HCT116 (cell line): ENCODE results near the gene ASB6. TPM values are rescaled to one million over a fixed set of nuclear protein-coding genes. Genes with fewer than 3 reads are reported as not detected.

Source experiments
- ATAC-seq: fragments of 200-7000 bp; cut with Tn5 transposase; 2 replicates; pipeline ENCODE4 v1.9.1; 2020; ENCODE audit warnings: mild to moderate bottlenecking, moderate library complexity
- BruUV-seq: library from RNA; stranded (reverse); fragments of 400-500 nt; replicated peaks from 2 replicates; lab custom pipeline; 2021; lab: Mats Ljungman, UMichigan
- CTCF ChIA-PET: fragments of 300-600 bp; sonication (Branson Sonifier 250); formaldehyde crosslinking; loops from one replicate; lab custom pipeline; 2021; ENCODE audit warnings: antibody characterized with exemption; lab: Charles Lee
- POLR2A ChIA-PET: fragments of 300-600, 350-600 bp; sonication (Branson Sonifier 250); formaldehyde crosslinking; loops from one replicate; lab custom pipeline; 2021; ENCODE audit warnings: antibody characterized with exemption; lab: Charles Lee
- RAD21 ChIA-PET, 2 experiments: fragments of 300-600 bp; sonication (Branson Sonifier 250); formaldehyde crosslinking; loops; one replicate each; lab custom pipeline; 2023; ENCODE audit warnings: low total read pairs in 2 of 2; ENCODE audit not compliant: uncharacterized antibody in 2 of 2, unreplicated experiment in 2 of 2, low non-redundant PET in 1 of 2; lab: Charles Lee
- DNase-seq: peaks from one replicate; pipeline ENCODE4 v3.0.0-alpha.2; 2010; ENCODE audit warnings: low read depth, low spot score
- H2AFZ ChIP-seq: fragments of 200-600 bp; shearing (Covaris generic), sonication (generic); 2 replicates; pipeline ENCODE4 v1.6.1; 2017; ENCODE audit warnings: low read depth, mixed run types, mixed read lengths, antibody characterized with exemption, low read length; ENCODE audit not compliant: poor library complexity, severe bottlenecking
- H3K27ac ChIP-seq: 2 replicates; pipeline ENCODE4 v1.5.1; 2012; ENCODE audit warnings: low read depth, low read length
- H3K27me3 ChIP-seq: fragments of 200-600 bp; sonication (generic); 2 replicates; pipeline ENCODE4 v1.6.1; 2016; ENCODE audit warnings: mixed run types, low read length, mixed read lengths; ENCODE audit not compliant: insufficient read depth
- H3K36me3 ChIP-seq, 2 experiments: fragments of 200-500 bp in 1 of 2; fragments of 200-600 bp in 1 of 2; sonication (Bioruptor generic) in 1 of 2; sonication (generic) in 1 of 2; 2 replicates each; pipeline versions ENCODE4 v1.5.1 to v1.6.1; 2014 to 2016; ENCODE audit warnings: low read length in 2 of 2, inconsistent platforms in 1 of 2, mixed read lengths in 1 of 2, mixed run types in 1 of 2; ENCODE audit not compliant: insufficient read depth in 2 of 2, control insufficient read depth in 1 of 2
- H3K4me1 ChIP-seq, 2 experiments: fragments of 200-600 bp in 1 of 2; sonication (generic) in 1 of 2; 2 replicates each; pipeline versions ENCODE4 v1.5.1 to v1.6.1; 2012 to 2017; ENCODE audit warnings: low read length in 2 of 2, inconsistent platforms in 1 of 2, mild to moderate bottlenecking in 1 of 2, mixed read lengths in 1 of 2, mixed run types in 1 of 2, moderate library complexity in 1 of 2; ENCODE audit not compliant: insufficient read depth in 2 of 2, control insufficient read depth in 1 of 2
- H3K4me2 ChIP-seq: fragments of 200-600 bp; sonication (generic); 2 replicates; pipeline ENCODE4 v1.6.1; 2017; ENCODE audit warnings: mixed run types, low read length, mixed read lengths
- H3K4me3 ChIP-seq, 2 experiments: fragments of 200-600 bp in 1 of 2; sonication (generic) in 1 of 2; replicated peaks in 1 of 2; 2 replicates each; pipeline ENCODE4 v1.5.1; 2011 to 2016; ENCODE audit warnings: low read length in 2 of 2, control low read depth in 1 of 2, low read depth in 1 of 2, mild to moderate bottlenecking in 1 of 2, mixed read lengths in 1 of 2, mixed run types in 1 of 2
- H3K79me2 ChIP-seq: fragments of 200-600 bp; sonication (generic); 2 replicates; pipeline ENCODE4 v1.6.1; 2017; ENCODE audit warnings: mild to moderate bottlenecking, mixed run types, low read length, moderate library complexity, mixed read lengths; ENCODE audit not compliant: insufficient read depth
- H3K9ac ChIP-seq: fragments of 200-600 bp; sonication (generic); 2 replicates; pipeline ENCODE4 v1.6.1; 2016; ENCODE audit warnings: low read length, mixed read lengths
- H3K9me2 ChIP-seq: fragments of 200-600 bp; sonication (generic), shearing (Covaris generic); 2 replicates; pipeline ENCODE4 v1.6.1; 2017; ENCODE audit warnings: mixed run types, mild to moderate bottlenecking, moderate library complexity; ENCODE audit not compliant: insufficient read depth
- H3K9me3 ChIP-seq, 2 experiments: fragments of 200-500 bp in 1 of 2; fragments of 200-600 bp in 1 of 2; sonication (Bioruptor generic) in 1 of 2; sonication (generic) in 1 of 2; 2 replicates each; pipeline ENCODE4 v1.6.1; 2014 to 2017; ENCODE audit warnings: low read length in 2 of 2, mixed read lengths in 2 of 2, inconsistent platforms in 1 of 2, low read depth in 1 of 2, mild to moderate bottlenecking in 1 of 2, mixed run types in 1 of 2, moderate library complexity in 1 of 2; ENCODE audit not compliant: control insufficient read depth in 1 of 2, insufficient read depth in 1 of 2
- H4K20me1 ChIP-seq: fragments of 200-600 bp; sonication (generic), shearing (Covaris generic); 2 replicates; pipeline ENCODE4 v1.6.1; 2017; ENCODE audit warnings: mixed run types, mild to moderate bottlenecking, moderate library complexity; ENCODE audit not compliant: insufficient read depth
- CTCF ChIP-seq, 3 experiments: fragments of 200-600 bp in 1 of 3; sonication (generic) in 1 of 3; IDR thresholded peaks in 2 of 3; conservative IDR thresholded peaks in 1 of 3; 2 replicates each; pipeline ENCODE4 v1.5.1; 2012 to 2017; ENCODE audit warnings: low read depth in 2 of 3, low read length in 2 of 3, antibody characterized with exemption in 1 of 3, borderline replicate concordance in 1 of 3, control low read depth in 1 of 3, mild to moderate bottlenecking in 1 of 3, mixed read lengths in 1 of 3, mixed run types in 1 of 3, moderate library complexity in 1 of 3; ENCODE audit not compliant: insufficient read depth in 1 of 3
- EZH2 ChIP-seq: fragments of 200-600 bp; sonication (generic); IDR thresholded peaks from 2 replicates; pipeline ENCODE4 v1.6.1; 2017; ENCODE audit warnings: antibody characterized with exemption, mixed run types
- EZH2phosphoT487 ChIP-seq: fragments of 200-600 bp; IDR thresholded peaks from 2 replicates; pipeline ENCODE4 v1.6.1; 2018; ENCODE audit warnings: antibody characterized with exemption, borderline replicate concordance
- FOSL1 ChIP-seq: IDR thresholded peaks from 2 replicates; pipeline ENCODE4 v1.6.1; 2012; ENCODE audit warnings: low read depth
- JUND ChIP-seq: IDR thresholded peaks from 2 replicates; pipeline ENCODE4 v1.6.1; 2012
- POLR2AphosphoS5 ChIP-seq: IDR thresholded peaks from 2 replicates; pipeline ENCODE4 v1.6.1; 2011; ENCODE audit warnings: mild to moderate bottlenecking, low read depth, low read length, moderate library complexity
- SRF ChIP-seq: IDR thresholded peaks from 2 replicates; pipeline ENCODE4 v1.6.1; 2012; ENCODE audit warnings: low read depth
- TCF7L2 ChIP-seq: IDR thresholded peaks from 2 replicates; pipeline ENCODE4 v1.7.0; 2011; ENCODE audit warnings: borderline replicate concordance, inconsistent platforms; ENCODE audit not compliant: insufficient read depth, insufficient read length; ENCODE audit errors: extremely low read depth
- ZFX ChIP-seq: fragments of 450-650 bp; IDR thresholded peaks from 2 replicates; pipeline ENCODE4 v1.6.1; 2017
- ZNF274 ChIP-seq: fragments of 200-500 bp; sonication (Bioruptor generic); IDR thresholded peaks from 2 replicates; pipeline ENCODE4 v1.6.1; 2014; ENCODE audit warnings: mild to moderate bottlenecking, low read depth, low read length, inconsistent platforms
- intact Hi-C: fragments of 100-400 bp; cut with micrococcal nuclease; formaldehyde crosslinking; loops from 2 replicates; pipeline ENCODE4 v1.10.0; 2022
- total RNA-seq: library from RNA; stranded (reverse); gene quantifications from one replicate; pipeline ENCODE4 v1.2.1, GENCODE V29; 2021; ENCODE audit not compliant: unreplicated experiment
- TF ChIP-seq, protein P1 (sequence below): IDR thresholded peaks from 2 replicates; pipeline ENCODE4 v1.6.1; 2012
- TF ChIP-seq, protein P2 (sequence below): IDR thresholded peaks from 2 replicates; pipeline ENCODE4 v1.6.1; 2012

Gene ASB6
- total RNA-seq, 1 experiment from 2014 or later = 21.6 TPM

DNA sequence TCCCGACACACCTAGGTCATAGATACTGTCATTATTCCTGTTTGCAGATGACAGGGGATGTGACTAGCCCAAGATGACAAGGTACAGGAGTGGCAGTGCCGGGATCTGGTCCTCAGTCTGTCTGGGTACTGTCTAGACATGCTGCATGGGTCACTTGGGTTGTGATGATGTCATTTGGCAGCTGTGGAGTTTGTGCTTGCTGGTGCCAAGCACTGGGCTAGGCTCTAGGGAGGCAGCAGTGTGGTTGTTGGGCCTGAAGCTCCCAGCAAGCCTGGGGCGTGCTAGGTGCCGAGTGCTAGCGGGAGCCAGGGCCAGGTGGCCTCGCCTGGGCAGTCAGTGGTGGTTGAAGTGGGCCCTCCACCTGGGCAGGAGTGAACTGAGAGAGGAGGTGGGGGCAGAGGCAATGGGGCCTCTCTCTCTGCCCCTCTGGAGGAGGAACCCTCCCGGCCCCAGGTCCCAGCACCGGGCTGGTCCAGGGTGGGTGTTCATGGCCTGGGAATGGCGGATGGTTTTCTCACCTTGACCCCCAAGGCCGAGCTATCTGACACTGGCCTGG lies 8.8 kb upstream of the ASB6 start:
- Histone ChIP-seq H3K9me3 (no peaks in the 10 kb centered on the region), H3K9me2 (no peaks in the 10 kb centered on the region), H3K4me3 (no peak overlapping the region), H3K4me1 (no peaks in the 10 kb centered on the region), H2AFZ (no peak overlapping the region), H4K20me1 (no peaks in the 10 kb centered on the region), H3K4me2 (no peak overlapping the region), H3K36me3 (no peaks in the 10 kb centered on the region), H3K27ac (no peak overlapping the region), H3K9ac (no peak overlapping the region), H3K79me2 (no peaks in the 10 kb centered on the region), H3K27me3 (no peaks in the 10 kb centered on the region)
- no peak; the same call in 1 of the 2 replicates for ATAC-seq
- POLR2A ChIA-PET = no interaction called here
- TF ChIP-seq SRF (no peak), EZH2 (no peak), FOSL1 (no peak), EZH2phosphoT487 (no peak)
- TF ChIP-seq, protein P1, sequence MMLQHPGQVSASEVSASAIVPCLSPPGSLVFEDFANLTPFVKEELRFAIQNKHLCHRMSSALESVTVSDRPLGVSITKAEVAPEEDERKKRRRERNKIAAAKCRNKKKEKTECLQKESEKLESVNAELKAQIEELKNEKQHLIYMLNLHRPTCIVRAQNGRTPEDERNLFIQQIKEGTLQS = no peak
- TF ChIP-seq, protein P2, sequence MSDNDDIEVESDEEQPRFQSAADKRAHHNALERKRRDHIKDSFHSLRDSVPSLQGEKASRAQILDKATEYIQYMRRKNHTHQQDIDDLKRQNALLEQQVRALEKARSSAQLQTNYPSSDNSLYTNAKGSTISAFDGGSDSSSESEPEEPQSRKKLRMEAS = no peak
- no TSS peak for BruUV-seq
- RAD21 ChIA-PET = no interaction called here
- DNase-seq = no peak
- CTCF ChIA-PET = no interaction called here
- intact Hi-C loops = no loop called here

GRCh38 chr9:129649726-129650679 lies 8.1 kb upstream of the ASB6 start:
- H2AFZ ChIP-seq = no peak overlapping the region
- no peak for DNase-seq
- intact Hi-C loops = no loop called here
- no peaks in the 10 kb centered on the region for H4K20me1 ChIP-seq
- no peak overlapping the region for H3K4me3 ChIP-seq
- ChIA-PET CTCF (no interaction called here), POLR2A (no interaction called here), RAD21 (no interaction called here)
- H3K9ac ChIP-seq = no peak overlapping the region
- H3K27me3 ChIP-seq = no peaks in the 10 kb centered on the region
- H3K79me2 ChIP-seq = no peaks in the 10 kb centered on the region
- no peak overlapping the region for H3K4me2 ChIP-seq
- no TSS peak for BruUV-seq
- no peak for ATAC-seq
- H3K9me3 ChIP-seq = no peaks in the 10 kb centered on the region
- H3K4me1 ChIP-seq = no peaks in the 10 kb centered on the region
- H3K36me3 ChIP-seq = no peaks in the 10 kb centered on the region
- no peaks in the 10 kb centered on the region for H3K9me2 ChIP-seq
- no peak overlapping the region for H3K27ac ChIP-seq
- no peak for TF ChIP-seq CTCF (IDR thresholded peaks at IDR 0.05 in 2 of 3, conservative IDR thresholded peaks at IDR 0.05 in 1 of 3; ENCODE audit: borderline replicate concordance in 1 of 3, insufficient read depth in 1 of 3, low read depth in 2 of 3, low read length in 2 of 3)
- TF ChIP-seq, protein P2 = no peak
- TF ChIP-seq JUND = no peak
- no peak for TF ChIP-seq EZH2
- no peak for TF ChIP-seq ZNF274
- TF ChIP-seq FOSL1 = no peak
- TF ChIP-seq TCF7L2 = no peak
- TF ChIP-seq POLR2AphosphoS5 = no peak
- no peak for TF ChIP-seq ZFX
